PFSK-1 (cell line): ENCODE measurements around the gene STAT4.

Source experiments
- FOXP2 ChIP-seq: optimal IDR thresholded peaks from 2 replicates; pipeline ENCODE3; 2011; ENCODE audit warnings: borderline replicate concordance, control low read depth, inconsistent platforms; ENCODE audit not compliant: insufficient read depth; ENCODE audit errors: extremely low read length, extremely low read depth
- POLR2AphosphoS5 ChIP-seq: IDR thresholded peaks from 2 replicates; pipeline ENCODE4 v1.6.1; 2012; ENCODE audit warnings: low read depth, mild to moderate bottlenecking, control low read depth, low read length, moderate library complexity
- REST ChIP-seq, 2 experiments: IDR thresholded peaks; 2 replicates each; pipeline versions ENCODE4 v1.6.1 to v1.8.0; 2011 to 2012; ENCODE audit warnings: low read depth in 2 of 2, low read length in 2 of 2, control low read depth in 1 of 2, inconsistent platforms in 1 of 2, mild to moderate bottlenecking in 1 of 2, moderate library complexity in 1 of 2; ENCODE audit not compliant: insufficient read depth in 1 of 2
- SIN3A ChIP-seq: IDR thresholded peaks from 2 replicates; pipeline ENCODE4 v1.6.1; 2012; ENCODE audit warnings: mild to moderate bottlenecking, low read length, moderate library complexity, borderline replicate concordance; ENCODE audit not compliant: insufficient read depth
- TAF1 ChIP-seq: IDR thresholded peaks from 2 replicates; pipeline ENCODE4 v1.6.1; 2012; ENCODE audit warnings: low read length, control low read depth, borderline replicate concordance; ENCODE audit not compliant: insufficient read depth

- TF ChIP-seq POLR2AphosphoS5 (no peak), REST (IDR thresholded peaks at IDR 0.05; ENCODE audit: insufficient read depth in 1 of 2, low read depth in 2 of 2, low read length in 2 of 2) (no peak), TAF1 (no peak), SIN3A (no peak), FOXP2 (no peak)
Observed at GRCh38 chr2:191127235-191127634, 23.6 kb downstream of the STAT4 start.
